Body of pancreas (tissue), 4 donors: ENCODE measurements around the gene P4HB. TPM values are rescaled to one million over a fixed set of nuclear protein-coding genes. Genes with fewer than 3 reads are reported as not detected.
A peak's percentile ranks its signal among the peaks of the same experiment; 100 is the strongest.

Experiments
- ATAC-seq: fragments of 150-250 bp; one replicate; pipeline ENCODE4 v1.9.1; 2016
- DNase-seq, 4 donors: peaks; one replicate each; pipeline ENCODE4 v3.0.0-alpha.2; 2019
- H3K27ac ChIP-seq, 4 donors: fragments of 200-600 bp; sonication (generic); 1 replicate in 3 of 4; 2 replicates in 1 of 4; pipeline versions ENCODE4 v1.5.1 to v1.6.1; 2016 to 2019; ENCODE audit warnings: mild to moderate bottlenecking in 1 of 4, mixed read lengths in 1 of 4, moderate library complexity in 1 of 4
- H3K27me3 ChIP-seq, 2 donors: fragments of 200-600 bp; sonication (generic); one replicate each; pipeline ENCODE4 v1.6.0; 2016; ENCODE audit warnings: mild to moderate bottlenecking in 1 of 2
- H3K36me3 ChIP-seq, 2 donors: fragments of 200-600 bp; sonication (generic); replicated peaks in 1 of 2; 2 replicates each; pipeline ENCODE4 v1.5.1; 2016; ENCODE audit warnings: low read depth in 2 of 2; ENCODE audit not compliant: insufficient read depth in 1 of 2
- H3K4me1 ChIP-seq: fragments of 200-600 bp; sonication (generic); one replicate; pipeline ENCODE4 v1.6.0; 2016
- H3K4me3 ChIP-seq, 2 donors: fragments of 200-600 bp; sonication (generic); 1 replicate in 1 of 2; 2 replicates in 1 of 2; pipeline ENCODE4 v1.5.1; 2016 to 2019
- H3K9me3 ChIP-seq, 3 donors: fragments of 200-600 bp; sonication (generic); 1 replicate in 2 of 3; 2 replicates in 1 of 3; pipeline ENCODE4 v1.5.1; 2016
- POLR2A ChIP-seq, 3 donors: fragments of 450-650 bp; IDR thresholded peaks; one replicate each; pipeline ENCODE4 v1.6.1; 2016; ENCODE audit warnings: antibody characterized with exemption in 3 of 3, mild to moderate bottlenecking in 2 of 3
- WGBS, 2 donors: methylation state at CpG; one replicate each; pipeline ENCODE4 v1.1.5; 2017; 5-methylcytosine and 5-hydroxymethylcytosine counted together
- intact Hi-C: fragments of 100-400 bp; cut with DNase I; formaldehyde crosslinking; loops from one replicate; pipeline ENCODE4 v1.15.1; 2023
- total RNA-seq, 2 donors: library from RNA; depleted of rRNA; stranded (reverse); fragments of >200 nt; gene quantifications; one replicate each; pipeline ENCODE4 v1.1.0, GENCODE V29; 2016
- TF ChIP-seq, protein P1 (sequence below), 7 experiments: fragments of 450-650 bp in 4 of 7; fragments of 200-600 bp in 3 of 7; sonication (generic) in 3 of 7; IDR thresholded peaks; one replicate each; pipeline ENCODE4 v1.5.1; 2016 to 2019; ENCODE audit warnings: antibody characterized with exemption in 7 of 7

P4HB gene
- total RNA-seq, 2 donors from 2014 or later, result 1,462 to 4,394 TPM

DNA sequence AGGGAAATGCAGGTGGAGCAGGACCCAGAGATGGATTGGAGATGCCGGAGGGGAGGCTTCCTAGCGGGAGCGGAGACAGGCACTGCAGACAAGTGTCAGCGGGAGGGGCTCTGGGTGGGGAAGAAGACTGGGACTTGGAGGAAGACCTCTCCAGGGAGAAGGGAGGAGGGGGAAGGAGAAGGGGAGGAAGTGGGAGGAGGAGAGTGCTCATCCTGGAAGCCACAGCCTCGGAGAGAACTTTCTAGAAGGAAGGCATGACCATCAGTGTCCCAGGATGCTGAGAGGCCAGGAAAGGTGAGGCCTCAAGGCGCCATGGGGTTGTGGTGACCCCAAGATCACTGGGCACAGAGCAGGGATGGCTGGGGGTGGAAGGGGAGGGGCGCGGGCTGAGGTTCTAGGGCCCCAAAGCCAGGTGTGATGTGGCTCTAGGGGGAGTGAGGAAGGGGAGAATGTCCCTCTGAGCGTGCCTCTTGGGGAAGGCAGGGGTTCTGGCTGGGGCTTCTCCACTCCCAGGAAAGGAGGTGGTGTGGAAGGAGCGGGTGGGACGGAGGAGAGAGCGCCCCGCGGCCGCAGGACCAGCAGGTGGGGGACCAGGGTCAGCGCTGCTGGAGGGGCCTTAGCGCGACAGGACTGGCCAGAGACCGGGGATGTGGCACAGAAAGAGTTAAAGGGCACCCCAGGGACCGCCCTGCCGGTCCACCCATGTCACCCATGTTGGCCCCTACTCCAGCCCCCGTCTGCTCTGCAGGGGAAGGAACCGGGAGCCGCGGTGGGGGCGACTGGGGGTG is 57.3 kb downstream of the P4HB start:
- Histone ChIP-seq H3K27me3 (peaks cover 4 to 42% of the 10 kb centered on the region in 2 donors), H3K36me3 (no peaks in the 10 kb centered on the region), H3K4me3 (no peak overlapping the region), H3K9me3 (no peaks in the 10 kb centered on the region), H3K27ac (no peak overlapping the region), H3K4me1 (peaks cover 22% of the 10 kb centered on the region)
- intact Hi-C loops, result no loop called here
- TF ChIP-seq, protein P1, sequence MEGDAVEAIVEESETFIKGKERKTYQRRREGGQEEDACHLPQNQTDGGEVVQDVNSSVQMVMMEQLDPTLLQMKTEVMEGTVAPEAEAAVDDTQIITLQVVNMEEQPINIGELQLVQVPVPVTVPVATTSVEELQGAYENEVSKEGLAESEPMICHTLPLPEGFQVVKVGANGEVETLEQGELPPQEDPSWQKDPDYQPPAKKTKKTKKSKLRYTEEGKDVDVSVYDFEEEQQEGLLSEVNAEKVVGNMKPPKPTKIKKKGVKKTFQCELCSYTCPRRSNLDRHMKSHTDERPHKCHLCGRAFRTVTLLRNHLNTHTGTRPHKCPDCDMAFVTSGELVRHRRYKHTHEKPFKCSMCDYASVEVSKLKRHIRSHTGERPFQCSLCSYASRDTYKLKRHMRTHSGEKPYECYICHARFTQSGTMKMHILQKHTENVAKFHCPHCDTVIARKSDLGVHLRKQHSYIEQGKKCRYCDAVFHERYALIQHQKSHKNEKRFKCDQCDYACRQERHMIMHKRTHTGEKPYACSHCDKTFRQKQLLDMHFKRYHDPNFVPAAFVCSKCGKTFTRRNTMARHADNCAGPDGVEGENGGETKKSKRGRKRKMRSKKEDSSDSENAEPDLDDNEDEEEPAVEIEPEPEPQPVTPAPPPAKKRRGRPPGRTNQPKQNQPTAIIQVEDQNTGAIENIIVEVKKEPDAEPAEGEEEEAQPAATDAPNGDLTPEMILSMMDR (IDR thresholded peaks at IDR 0.05), result no peak
- TF ChIP-seq POLR2A (IDR thresholded peaks at IDR 0.05), result no peak
- DNase-seq (no peak), ATAC-seq (no peak)
- 28 to 45% methylated on average over 15 to 26 of the region's 26 CpGs for WGBS, 2 donors

DNA sequence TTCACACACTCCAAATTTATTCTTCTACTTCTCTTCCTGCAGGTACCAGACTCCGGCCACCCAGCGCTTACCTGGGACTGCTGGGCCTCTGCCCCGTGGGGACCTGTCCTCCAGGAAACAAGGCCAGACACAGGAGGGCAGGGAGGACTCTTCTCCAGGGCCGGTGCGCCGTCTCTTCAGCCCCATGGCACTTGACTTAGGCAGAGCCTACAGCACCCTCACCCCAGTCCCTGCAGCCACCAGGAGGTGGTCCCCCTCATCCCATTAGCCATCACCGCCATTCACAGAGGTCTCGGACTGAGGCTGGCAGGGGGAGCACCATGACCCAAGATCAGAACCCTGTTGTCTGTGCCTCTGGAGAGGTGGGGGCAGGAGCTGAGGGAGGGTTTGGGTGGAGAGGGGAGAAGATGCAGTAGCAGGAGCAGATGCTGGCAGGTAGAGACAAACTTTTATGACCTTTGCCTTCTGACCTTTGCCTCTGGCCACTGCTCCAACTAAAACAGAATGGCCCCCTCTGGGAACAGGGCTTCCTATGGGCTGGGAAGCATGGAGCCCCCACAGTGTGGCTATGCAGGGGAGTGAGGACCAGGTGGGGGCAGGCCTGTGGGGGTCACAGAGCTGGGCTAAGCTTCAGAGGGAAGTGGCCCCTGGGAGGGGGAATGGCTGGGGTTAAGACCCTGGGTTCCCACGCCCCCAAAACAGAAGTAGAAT is 58.1 kb downstream of the P4HB start:
- H3K4me1 ChIP-seq, result peaks cover 22% of the 10 kb centered on the region
- 67 to 82% methylated on average over 9 of the region's 9 CpGs for WGBS, 2 donors
- ATAC-seq, result no peak
- no peak for DNase-seq
- no peak overlapping the region for H3K4me3 ChIP-seq
- no peak overlapping the region for H3K27ac ChIP-seq
- TF ChIP-seq, protein P1 (IDR thresholded peaks at IDR 0.05), result no peak
- no peak for TF ChIP-seq POLR2A (IDR thresholded peaks at IDR 0.05)
- intact Hi-C loops, result no loop called here
- H3K27me3 ChIP-seq, result peaks cover 4 to 42% of the 10 kb centered on the region in 2 donors
- no peaks in the 10 kb centered on the region for H3K9me3 ChIP-seq
- H3K36me3 ChIP-seq, result no peaks in the 10 kb centered on the region

DNA sequence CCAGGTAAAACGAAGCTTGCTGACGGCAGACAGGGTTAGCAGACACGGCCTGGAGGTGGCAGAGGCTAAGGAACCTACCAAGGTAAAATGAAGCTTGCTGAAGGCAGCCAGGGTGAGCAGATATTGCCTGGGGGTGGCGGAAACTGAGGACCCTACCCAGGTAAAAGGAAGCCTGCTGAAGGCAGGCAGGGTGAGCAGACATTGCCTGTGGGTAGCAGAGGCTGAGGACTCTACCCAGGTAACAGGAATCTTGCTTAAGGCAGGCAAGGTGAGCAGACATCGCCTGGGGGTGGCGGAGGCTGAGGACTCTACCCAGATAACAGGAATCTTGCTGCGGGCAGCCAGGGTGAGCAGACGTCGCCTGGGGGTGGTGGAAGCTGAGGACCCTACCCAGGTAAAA is 59.0 kb downstream of the P4HB start:
- intact Hi-C loops, result no loop called here
- ATAC-seq, result no peak
- WGBS, 2 donors, result 84 to 85% methylated on average over 9 of the region's 9 CpGs
- TF ChIP-seq, protein P1 (IDR thresholded peaks at IDR 0.05), result no peak
- TF ChIP-seq POLR2A (IDR thresholded peaks at IDR 0.05), result no peak
- peaks cover 22% of the 10 kb centered on the region for H3K4me1 ChIP-seq
- no peak overlapping the region for H3K4me3 ChIP-seq
- no peak overlapping the region for H3K27ac ChIP-seq
- H3K27me3 ChIP-seq, result peaks cover 4 to 36% of the 10 kb centered on the region in 2 donors
- no peaks in the 10 kb centered on the region for H3K36me3 ChIP-seq
- DNase-seq, result no peak
- no peaks in the 10 kb centered on the region for H3K9me3 ChIP-seq

DNA sequence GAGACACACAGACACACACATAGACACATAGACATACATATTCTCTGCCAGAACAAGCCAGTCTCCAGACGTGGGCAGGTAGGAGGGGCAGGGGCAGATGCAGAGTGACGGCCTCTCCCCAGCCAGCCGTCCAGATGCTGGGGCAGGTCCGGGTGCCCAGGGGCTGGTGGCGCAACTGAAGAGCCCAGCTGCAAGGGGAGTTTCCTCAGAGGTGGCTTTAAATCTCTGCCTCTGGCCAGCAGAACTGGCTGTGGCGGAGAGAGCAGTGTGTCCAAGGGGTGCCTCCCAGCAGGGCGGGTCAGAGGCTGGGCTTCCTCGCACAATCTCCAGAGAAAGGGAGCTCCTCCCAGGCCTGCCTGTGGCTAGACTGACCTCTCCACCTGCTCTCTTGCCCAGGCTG is 65.8 kb downstream of the P4HB start:
- no peaks in the 10 kb centered on the region for H3K36me3 ChIP-seq
- TF ChIP-seq, protein P1 (IDR thresholded peaks at IDR 0.05), result no peak
- TF ChIP-seq POLR2A (IDR thresholded peaks at IDR 0.05), result no peak
- ATAC-seq, result peak; percentile 18
- no peak overlapping the region for H3K27ac ChIP-seq
- no peak for DNase-seq
- no peaks in the 10 kb centered on the region for H3K27me3 ChIP-seq
- H3K4me3 ChIP-seq, result no peak overlapping the region
- H3K9me3 ChIP-seq, result no peaks in the 10 kb centered on the region
- WGBS, 2 donors, result 45 to 46% methylated on average over 4 to 8 of the region's 8 CpGs
- intact Hi-C loops, result no loop called here
- no peaks in the 10 kb centered on the region for H3K4me1 ChIP-seq
